Liver (tissue), 3 donors: ENCODE results near the gene HS3ST6.

Experiments
- ATF3 ChIP-seq: IDR thresholded peaks from 2 replicates; pipeline ENCODE4 v1.6.1; 2016; ENCODE audit warnings: antibody characterized with exemption
- CTCF ChIP-seq: fragments of 150-350 bp; IDR thresholded peaks from 2 replicates; pipeline ENCODE4 v1.5.1; 2017; ENCODE audit warnings: improper control_type of control experiment, low read depth, low read length; ENCODE audit not compliant: missing input control
- FOXA1 ChIP-seq: IDR thresholded peaks from 2 replicates; pipeline ENCODE4 v1.6.1; 2016; ENCODE audit warnings: antibody characterized with exemption
- GABPA ChIP-seq, 2 donors: IDR thresholded peaks in 1 of 2; conservative IDR thresholded peaks in 1 of 2; 2 replicates each; pipeline ENCODE4 v1.6.1; 2016; ENCODE audit warnings: antibody characterized with exemption in 2 of 2, mild to moderate bottlenecking in 1 of 2, moderate library complexity in 1 of 2
- HNF4A ChIP-seq, 2 donors: conservative IDR thresholded peaks; 2 replicates each; pipeline ENCODE4 v1.6.1; 2016; ENCODE audit warnings: antibody characterized with exemption in 2 of 2, mild to moderate bottlenecking in 2 of 2
- JUND ChIP-seq, 2 donors: IDR thresholded peaks; 2 replicates each; pipeline ENCODE4 v1.6.1; 2016; ENCODE audit warnings: antibody characterized with exemption in 2 of 2
- MAX ChIP-seq: IDR thresholded peaks from 2 replicates; pipeline ENCODE4 v1.6.1; 2016; ENCODE audit warnings: antibody characterized with exemption
- RAD21 ChIP-seq, 2 donors: IDR thresholded peaks; 2 replicates each; pipeline ENCODE4 v1.6.1; 2016; ENCODE audit warnings: antibody characterized with exemption in 2 of 2, mild to moderate bottlenecking in 2 of 2
- REST ChIP-seq: IDR thresholded peaks from 2 replicates; pipeline ENCODE4 v1.6.1; 2016; ENCODE audit warnings: antibody characterized with exemption, mild to moderate bottlenecking
- RXRA ChIP-seq, 2 donors: IDR thresholded peaks; 2 replicates each; pipeline ENCODE4 v1.6.1; 2017 to 2018; ENCODE audit warnings: antibody characterized with exemption in 2 of 2, mild to moderate bottlenecking in 1 of 2
- YY1 ChIP-seq: IDR thresholded peaks from 2 replicates; pipeline ENCODE4 v1.6.1; 2016; ENCODE audit warnings: antibody characterized with exemption, mild to moderate bottlenecking
- donor health status: healthy.
- donor health status: healthy.

- TF ChIP-seq CTCF (no peak), REST (no peak), MAX (no peak), HNF4A (conservative IDR thresholded peaks at IDR 0.05) (no peak), RAD21 (IDR thresholded peaks at IDR 0.05) (no peak), GABPA (IDR thresholded peaks at IDR 0.05 in 1 of 2, conservative IDR thresholded peaks at IDR 0.05 in 1 of 2) (no peak), FOXA1 (no peak), ATF3 (no peak), RXRA (IDR thresholded peaks at IDR 0.05) (no peak), YY1 (no peak), JUND (IDR thresholded peaks at IDR 0.05) (no peak)
Measured at GRCh38 chr16:1878256-1878655, 40.0 kb downstream of the HS3ST6 start.
